Esophagus mucosa (tissue), 1 donor: ENCODE measurements around the gene PRM2. TPM values are rescaled to one million over a fixed set of nuclear protein-coding genes. Genes with fewer than 3 reads are reported as not detected.

ENCODE experiments used
- total RNA-seq: library from RNA; stranded (reverse); gene quantifications from one replicate; pipeline ENCODE4 v1.2.4, GENCODE V29; 2023
- donor health status: DM: yes; HTN: yes; CAD: no.

The PRM2 gene
- total RNA-seq, 1 donor from 2014 or later, result not detected

Other genes with a start within 250 kb of the PRM2 start
- gene SOCS1, start 20.3 kb downstream of the PRM2 start, total RNA-seq, result 2.8 TPM
- not detected for gene TNP2, start 7.2 kb downstream of the PRM2 start, total RNA-seq
- gene PRM3, start 2.9 kb downstream of the PRM2 start, total RNA-seq, result not detected
- not detected for gene PRM1, start 4.8 kb upstream of the PRM2 start, total RNA-seq
- 11.0 TPM for gene RMI2, start 69.0 kb upstream of the PRM2 start, total RNA-seq